Activated T-helper 1 cell treated with anti-CD3 and anti-CD28 coated beads, Interleukin-12 subunit alpha, Interleukin-12 subunit beta, Interleukin-2, Interleukin-4 antibody, amounts not matched to agents 30 ng/mL and 10 ng/mL and 1 ng/mL, durations not matched to agents 14 hours and 24 hours and 36 hours (primary cell): ENCODE measurements around the gene SPDYE16. TPM values are rescaled to one million over a fixed set of nuclear protein-coding genes. Genes with fewer than 3 reads are reported as not detected.
"Not testable (repeated sequence)": the region's sequence is repeated elsewhere in the genome, so short reads cannot be mapped to it uniquely, and the experiment has no call there.

ENCODE experiments used
- DNase-seq: peaks from one replicate; pipeline ENCODE4 v3.0.0; 2021; ENCODE audit warnings: low spot score
- H3K27ac Mint-ChIP-seq: one replicate; pipeline ENCODE4 v1.8.0; 2021; ENCODE audit warnings: mild to moderate bottlenecking, mixed read lengths
- H3K27me3 Mint-ChIP-seq: one replicate; pipeline ENCODE4 v1.8.0; 2022; ENCODE audit warnings: mild to moderate bottlenecking, moderate library complexity, mixed read lengths; ENCODE audit not compliant: insufficient read depth
- H3K36me3 Mint-ChIP-seq: one replicate; pipeline ENCODE4 v1.8.0; 2021; ENCODE audit warnings: low read depth, mixed read lengths
- H3K4me1 Mint-ChIP-seq: one replicate; pipeline ENCODE4 v1.8.0; 2021; ENCODE audit warnings: low read depth, mixed read lengths
- H3K4me3 Mint-ChIP-seq: one replicate; pipeline ENCODE4 v1.8.0; 2021; ENCODE audit warnings: mild to moderate bottlenecking, moderate library complexity, mixed read lengths
- H3K9me3 Mint-ChIP-seq: one replicate; pipeline ENCODE4 v1.8.0; 2021; ENCODE audit warnings: mixed read lengths
- intact Hi-C: fragments of 100-400 bp; cut with micrococcal nuclease; formaldehyde crosslinking; loops from one replicate; pipeline ENCODE4 v1.15.1; 2024
- total RNA-seq: library from RNA; stranded (reverse); gene quantifications from 2 replicates; pipeline ENCODE4 v1.2.3, GENCODE V29; 2022

Gene SPDYE16
- total RNA-seq, 1 donor from 2014 or later, result not detected

DNA sequence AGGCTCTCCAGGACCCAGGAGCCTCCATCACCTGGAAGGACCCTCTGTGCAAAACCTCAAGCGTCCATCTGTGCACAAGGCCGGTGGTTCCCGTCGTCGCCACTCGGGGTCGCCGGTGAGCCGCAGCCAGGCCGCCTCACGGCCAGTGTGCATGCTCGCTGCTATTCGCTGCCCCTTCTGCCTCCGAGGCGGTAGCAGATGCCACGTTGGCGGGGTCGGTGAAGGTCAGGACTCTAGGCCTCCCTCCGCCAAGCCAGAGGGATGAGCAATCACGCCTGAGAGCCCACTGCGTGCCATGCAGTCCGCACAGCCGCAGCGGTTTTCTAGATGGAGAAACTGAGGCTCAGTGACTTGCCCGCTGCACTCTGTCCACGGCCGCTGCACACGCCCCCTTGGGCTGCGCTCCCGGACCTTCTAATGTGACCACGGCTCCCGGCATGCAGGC is 27.1 kb downstream of the SPDYE16 start:
- no peak for DNase-seq
- Mint-ChIP-seq H3K27me3 (no peaks in the 10 kb centered on the region), H3K4me1 (no peaks in the 10 kb centered on the region), H3K4me3 (no peak overlapping the region), H3K36me3 (no peaks in the 10 kb centered on the region), H3K27ac (no peak overlapping the region), H3K9me3 (no peaks in the 10 kb centered on the region)
- intact Hi-C loops, result no loop called here

DNA sequence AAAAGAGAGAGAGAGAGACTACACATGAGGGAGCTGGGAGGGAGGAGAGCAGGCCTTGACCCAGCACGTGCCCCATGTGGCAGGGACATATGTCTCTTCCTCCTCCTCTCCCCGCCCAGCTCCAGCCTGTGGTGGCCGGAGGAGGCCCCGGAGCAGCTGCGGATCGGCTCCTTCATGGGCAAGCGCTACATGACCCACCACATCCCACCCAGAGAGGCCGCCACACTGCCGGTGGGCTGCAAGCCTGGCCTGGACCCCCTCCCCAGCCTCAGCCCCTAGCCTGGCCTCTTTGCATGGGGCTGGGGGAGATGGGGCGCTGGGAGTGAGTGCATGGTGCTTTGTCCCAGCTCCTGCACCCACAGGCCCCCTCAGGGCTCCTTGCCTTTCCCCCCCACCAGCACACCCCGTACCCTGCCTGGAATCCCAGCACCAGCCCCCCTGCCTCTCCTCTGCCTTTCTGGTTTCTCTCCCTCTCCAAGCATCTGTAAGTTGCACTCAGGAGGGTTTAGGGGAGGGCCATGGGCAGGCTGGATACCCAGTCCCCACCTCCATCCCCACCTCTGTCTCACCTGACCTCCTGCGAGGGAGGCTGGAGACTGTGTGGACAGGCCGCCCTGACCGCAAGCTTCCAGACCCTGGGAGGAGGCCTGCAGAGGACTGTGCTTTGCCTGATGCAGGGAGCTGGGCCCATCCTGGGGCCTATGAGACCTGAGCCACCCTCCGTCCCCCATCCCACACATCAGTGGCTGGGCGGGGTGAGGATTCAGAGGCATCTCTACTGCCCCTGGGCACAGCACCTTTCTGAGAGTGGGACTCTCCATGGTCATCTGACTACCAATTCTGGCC is 27.9 kb downstream of the SPDYE16 start:
- H3K27ac Mint-ChIP-seq, result no peak overlapping the region
- no peaks in the 10 kb centered on the region for H3K4me1 Mint-ChIP-seq
- no peaks in the 10 kb centered on the region for H3K9me3 Mint-ChIP-seq
- no peak for DNase-seq
- H3K27me3 Mint-ChIP-seq, result no peaks in the 10 kb centered on the region
- no peak overlapping the region for H3K4me3 Mint-ChIP-seq
- intact Hi-C loops, result no loop called here
- H3K36me3 Mint-ChIP-seq, result no peaks in the 10 kb centered on the region

DNA sequence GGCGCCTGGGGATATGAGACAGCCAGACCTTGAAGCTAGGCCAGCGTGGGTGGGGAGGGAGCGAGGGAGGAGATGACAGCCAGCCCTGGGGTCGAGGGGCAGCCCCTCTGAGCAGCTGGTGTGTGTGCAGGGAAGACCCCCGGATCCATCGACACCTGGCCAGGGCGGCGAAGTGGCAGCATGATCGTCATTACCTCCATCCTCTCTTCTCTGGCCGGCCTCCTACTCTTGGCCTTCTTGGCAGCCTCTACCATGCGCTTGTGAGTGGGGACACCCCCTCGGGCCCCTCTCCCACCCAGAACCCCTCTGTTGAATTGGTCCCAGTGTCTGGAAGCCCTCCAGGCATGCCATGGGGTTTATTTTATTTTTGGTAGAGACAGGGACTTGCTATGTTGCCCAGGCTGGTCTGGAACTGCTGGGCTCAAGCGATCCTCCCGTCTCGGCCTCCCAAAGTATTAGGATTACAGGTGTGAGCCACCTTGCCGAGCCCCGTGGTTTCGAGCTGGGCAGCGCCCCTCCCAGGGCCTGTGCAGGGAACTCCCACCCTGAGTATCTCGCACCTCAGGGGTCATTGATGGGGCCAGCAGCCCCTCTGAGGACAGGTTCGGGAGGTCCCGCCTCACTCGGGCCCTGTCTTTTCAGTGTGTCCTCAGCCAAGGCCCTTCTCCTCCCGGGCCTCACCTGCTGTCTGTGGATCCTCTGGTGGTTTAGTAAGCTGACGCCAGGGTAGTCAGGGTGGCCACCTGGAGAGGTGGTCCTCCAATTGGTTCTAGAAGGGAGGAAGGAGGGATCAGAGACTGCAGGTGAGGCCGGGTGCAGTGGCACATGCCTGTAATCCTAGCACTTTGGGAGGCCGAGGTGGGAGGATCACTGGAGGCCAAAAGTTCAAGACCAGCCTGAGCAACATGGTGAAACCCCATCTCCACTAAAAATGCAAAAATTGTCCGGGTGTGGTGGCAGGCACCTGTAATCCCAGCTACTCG is 29.0 kb downstream of the SPDYE16 start:
- Mint-ChIP-seq H3K36me3 (no peaks in the 10 kb centered on the region), H3K4me1 (peaks cover 5% of the 10 kb centered on the region), H3K9me3 (no peaks in the 10 kb centered on the region), H3K27ac (no peak overlapping the region), H3K4me3 (no peak overlapping the region), H3K27me3 (no peaks in the 10 kb centered on the region)
- intact Hi-C loops, result no loop called here
- DNase-seq, result no peak

DNA sequence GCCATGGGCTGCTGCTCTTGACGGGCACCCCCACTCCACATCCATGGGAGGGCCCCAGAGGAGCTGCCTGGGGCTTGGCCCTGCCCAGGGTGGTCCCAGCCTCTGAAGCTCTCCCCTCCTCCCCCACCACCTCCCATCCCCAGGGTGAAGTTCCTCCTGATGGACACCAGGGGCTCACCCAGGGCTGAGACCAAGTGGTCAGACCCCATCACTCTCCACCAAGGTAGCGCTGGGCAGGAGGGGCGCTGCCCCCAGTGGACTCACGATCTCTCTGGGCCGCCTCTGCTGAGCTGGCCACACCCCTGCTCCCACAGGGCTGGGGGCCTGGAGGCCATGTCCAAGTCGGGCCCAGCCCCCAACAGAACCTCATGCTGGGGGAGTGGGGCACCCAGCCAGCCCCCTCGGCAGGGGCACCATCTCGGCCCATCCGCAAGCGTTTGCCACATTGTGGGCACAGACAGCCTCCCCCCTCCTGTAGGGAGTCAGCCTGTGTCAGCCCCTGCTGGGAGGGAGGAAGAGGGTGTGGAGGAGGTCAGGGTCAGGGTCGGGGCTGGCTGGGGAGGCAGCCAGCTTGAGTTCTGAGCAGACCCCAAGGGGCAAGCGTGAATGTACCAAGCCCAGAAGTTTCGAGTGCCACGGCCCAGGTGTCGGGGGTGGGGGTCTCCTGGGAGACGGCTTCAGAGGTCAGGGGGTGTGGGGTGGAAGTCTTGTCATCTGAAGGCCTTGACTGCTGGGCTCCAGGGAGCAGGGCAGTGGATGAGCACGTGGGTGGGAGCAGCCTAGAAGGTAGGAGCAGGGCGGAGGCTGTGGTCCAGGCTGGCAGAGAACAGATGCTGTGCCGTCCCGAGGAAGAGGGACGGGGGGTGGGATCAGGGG is 29.9 kb downstream of the SPDYE16 start:
- Mint-ChIP-seq H3K27me3 (no peaks in the 10 kb centered on the region), H3K4me3 (no peak overlapping the region), H3K4me1 (peaks cover 5% of the 10 kb centered on the region), H3K27ac (no peak overlapping the region), H3K9me3 (no peaks in the 10 kb centered on the region), H3K36me3 (no peaks in the 10 kb centered on the region)
- intact Hi-C loops, result no loop called here
- DNase-seq, result no peak

DNA sequence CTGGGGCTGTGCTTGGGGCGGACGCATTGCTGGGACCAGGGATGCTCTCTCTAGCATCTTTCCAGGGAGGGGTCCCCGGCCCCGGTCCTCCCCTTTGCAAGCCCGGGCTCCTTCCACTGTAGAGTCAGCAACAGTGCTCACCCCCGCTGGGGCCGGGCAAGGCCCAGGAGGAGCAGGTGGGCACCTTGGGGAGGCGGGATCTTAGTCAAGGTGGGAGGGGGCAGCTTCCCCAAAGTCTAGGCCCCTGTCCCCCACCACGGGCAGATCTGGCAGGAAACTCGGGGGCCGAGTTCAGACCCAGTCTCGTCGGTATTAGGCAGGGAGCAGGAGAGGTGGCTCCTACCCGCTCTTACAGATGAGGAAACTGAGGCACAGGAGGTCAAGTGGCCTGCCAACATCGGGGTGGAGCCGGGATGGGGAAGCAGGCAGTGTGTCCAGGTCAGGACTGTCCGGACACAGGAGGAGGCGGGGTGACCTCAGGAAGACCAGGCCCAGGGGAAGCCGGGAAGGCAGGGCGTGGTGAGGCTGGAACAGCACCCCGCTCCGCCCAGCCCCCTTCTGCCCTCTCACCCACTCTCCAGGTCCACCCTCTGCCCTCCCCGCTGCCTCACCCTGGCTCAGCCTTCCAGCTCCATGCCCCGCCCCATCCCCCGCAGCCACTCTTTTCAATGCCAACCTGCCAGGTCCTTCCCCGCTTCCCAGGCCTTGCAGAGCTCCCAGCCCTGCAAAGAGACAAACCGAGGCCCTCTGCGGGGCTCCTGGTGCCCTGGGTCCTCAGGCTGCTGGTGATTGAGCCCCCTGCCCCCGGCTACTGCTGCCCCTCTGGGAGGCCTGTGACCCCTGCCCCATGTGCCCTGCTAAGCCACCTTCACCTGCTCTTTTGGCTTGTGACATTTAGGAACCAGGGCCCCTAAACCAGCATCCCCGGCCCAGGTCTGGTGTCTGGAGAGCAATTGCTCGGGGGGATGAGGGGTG is 30.9 kb downstream of the SPDYE16 start:
- H3K36me3 Mint-ChIP-seq, H3K27ac Mint-ChIP-seq, DNase-seq, H3K9me3 Mint-ChIP-seq, intact Hi-C loops, H3K4me1 Mint-ChIP-seq, H3K27me3 Mint-ChIP-seq, H3K4me3 Mint-ChIP-seq: not testable (repeated sequence)

DNA sequence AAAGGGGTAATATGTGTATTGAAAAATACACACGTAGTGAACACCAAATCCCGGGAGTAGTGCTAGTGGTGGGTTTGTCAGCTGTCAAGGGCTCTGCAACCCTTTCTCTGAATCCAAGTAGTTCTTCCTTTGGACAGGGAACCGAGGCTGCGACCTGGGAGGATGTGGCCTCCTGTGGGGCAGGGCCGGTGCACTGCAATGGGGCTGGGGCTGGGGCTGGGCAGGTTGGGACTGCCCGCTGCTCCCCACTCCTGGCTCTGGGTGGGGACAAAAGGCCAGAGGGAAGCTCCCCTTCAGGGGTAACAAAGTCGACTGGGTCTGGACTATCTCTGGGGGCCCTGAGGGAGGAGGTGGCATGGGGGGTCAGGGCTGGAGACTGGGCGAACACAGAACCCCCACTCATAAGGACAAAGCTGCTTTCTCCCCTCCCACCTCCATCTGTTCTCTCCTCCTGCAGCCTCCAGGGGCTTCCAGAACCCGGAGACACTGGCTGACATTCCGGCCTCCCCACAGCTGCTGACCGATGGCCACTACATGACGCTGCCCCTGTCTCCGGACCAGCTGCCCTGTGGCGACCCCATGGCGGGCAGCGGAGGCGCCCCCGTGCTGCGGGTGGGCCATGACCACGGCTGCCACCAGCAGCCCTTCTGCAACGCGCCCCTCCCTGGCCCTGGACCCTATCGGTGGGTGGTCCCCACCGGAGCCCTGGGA is 31.7 kb downstream of the SPDYE16 start:
- intact Hi-C loops, H3K27me3 Mint-ChIP-seq, H3K4me1 Mint-ChIP-seq, H3K4me3 Mint-ChIP-seq, DNase-seq, H3K27ac Mint-ChIP-seq, H3K36me3 Mint-ChIP-seq, H3K9me3 Mint-ChIP-seq: not testable (repeated sequence)

DNA sequence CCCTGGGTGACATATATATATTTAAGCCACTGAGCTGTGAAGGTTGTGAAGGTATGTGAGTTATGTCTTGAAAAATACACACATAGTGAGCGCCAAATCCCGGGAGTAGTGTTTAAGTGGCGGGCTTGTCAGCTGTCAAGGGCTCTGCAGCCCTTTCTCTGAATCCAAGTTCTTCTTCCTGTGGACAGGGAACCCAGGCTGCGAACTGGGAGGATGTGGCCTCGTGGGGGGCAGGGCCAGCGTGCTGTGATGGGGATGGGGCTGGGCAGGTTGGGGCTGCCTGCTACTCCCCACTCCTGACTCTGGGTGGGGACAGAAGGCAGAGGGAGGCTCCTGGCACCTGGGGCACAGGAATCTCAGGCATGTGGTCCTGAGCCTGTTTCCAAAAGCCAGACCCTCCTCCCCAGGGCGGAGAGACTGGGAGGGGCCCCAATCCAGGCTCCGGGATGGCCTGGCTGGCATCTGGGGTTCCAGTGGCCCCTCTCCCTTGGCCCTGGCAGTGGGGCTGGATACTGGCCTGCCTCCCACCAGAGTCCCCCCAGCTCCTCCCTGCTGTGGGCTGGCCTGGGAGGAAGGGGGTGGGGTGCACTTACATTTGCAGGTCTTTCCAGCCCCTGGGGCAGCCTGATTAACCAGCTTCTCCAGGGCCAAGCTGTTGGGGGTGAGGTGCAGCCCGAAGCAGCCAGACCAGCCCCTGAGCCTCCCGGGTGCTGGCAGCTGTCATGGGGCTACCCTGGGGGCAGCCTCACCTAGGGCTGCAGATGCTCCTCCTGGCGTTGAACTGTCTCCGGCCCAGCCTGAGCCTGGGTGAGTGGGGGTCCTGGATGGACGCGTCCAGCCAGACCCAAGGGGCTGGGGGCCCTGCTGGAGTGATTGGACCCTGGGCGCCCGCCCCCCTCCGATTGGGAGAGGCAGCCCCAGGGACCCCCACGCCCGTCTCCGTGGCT is 32.9 kb downstream of the SPDYE16 start, which contains the start of gene UPK3B:
Gene UPK3B (plus strand): TSS at position 622 of the 947 bp plus-strand sequence. CDS start 101 bp downstream, at position 723.
- no peaks in the 10 kb centered on the region for H3K36me3 Mint-ChIP-seq
- H3K4me3 Mint-ChIP-seq, result no peak within 1 kb of the TSS
- no peak for DNase-seq
- H3K9me3 Mint-ChIP-seq, result no peaks in the 10 kb centered on the region
- no peaks in the 10 kb centered on the region for H3K27me3 Mint-ChIP-seq
- peaks cover 5% of the 10 kb centered on the region for H3K4me1 Mint-ChIP-seq
- no peak within 1 kb of the TSS for H3K27ac Mint-ChIP-seq
- intact Hi-C loops, result loop anchor here (10.0 kb wide), 1 partner anchor 485 kb away; no protein-coding TSS in a partner anchor

DNA sequence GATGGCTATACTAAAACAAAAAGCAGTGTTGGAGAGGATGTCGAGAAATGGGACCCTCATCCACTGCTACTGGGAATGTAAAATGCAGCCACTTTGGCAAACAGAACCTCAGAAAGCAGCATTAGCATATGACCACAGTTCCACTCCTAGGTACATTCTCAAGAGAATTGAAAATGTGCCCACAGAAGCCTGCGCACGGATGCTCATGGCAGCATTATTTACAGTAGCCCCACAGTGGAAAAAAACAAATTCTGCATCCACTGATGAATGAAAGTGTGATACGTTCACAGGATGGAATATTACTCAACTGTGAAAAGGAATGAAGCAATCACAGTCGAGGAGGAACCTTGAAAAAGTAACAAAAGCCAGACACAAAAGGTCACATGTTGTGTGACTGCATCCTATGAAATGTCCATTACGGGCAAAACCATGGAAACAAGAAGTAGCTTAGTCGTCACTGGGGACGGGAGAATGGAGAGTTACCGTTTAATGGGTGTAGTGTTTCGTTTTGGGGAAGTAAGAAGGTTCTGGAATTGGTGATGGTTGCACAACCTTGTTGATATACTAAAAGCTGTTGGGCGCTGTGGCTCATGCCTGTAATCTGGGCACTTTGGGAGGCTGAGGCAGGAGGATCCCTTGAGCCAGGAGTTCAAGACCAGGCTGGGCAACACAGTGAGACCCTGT is 35.2 kb downstream of the SPDYE16 start:
- no peak overlapping the region for H3K4me3 Mint-ChIP-seq
- no peak for DNase-seq
- H3K9me3 Mint-ChIP-seq, result no peaks in the 10 kb centered on the region
- H3K27ac Mint-ChIP-seq, result no peak overlapping the region
- peaks cover 5% of the 10 kb centered on the region for H3K4me1 Mint-ChIP-seq
- intact Hi-C loops, result loop anchor here (10.0 kb wide), 1 partner anchor 487 kb away; no protein-coding TSS in a partner anchor
- no peaks in the 10 kb centered on the region for H3K36me3 Mint-ChIP-seq
- H3K27me3 Mint-ChIP-seq, result no peaks in the 10 kb centered on the region

DNA sequence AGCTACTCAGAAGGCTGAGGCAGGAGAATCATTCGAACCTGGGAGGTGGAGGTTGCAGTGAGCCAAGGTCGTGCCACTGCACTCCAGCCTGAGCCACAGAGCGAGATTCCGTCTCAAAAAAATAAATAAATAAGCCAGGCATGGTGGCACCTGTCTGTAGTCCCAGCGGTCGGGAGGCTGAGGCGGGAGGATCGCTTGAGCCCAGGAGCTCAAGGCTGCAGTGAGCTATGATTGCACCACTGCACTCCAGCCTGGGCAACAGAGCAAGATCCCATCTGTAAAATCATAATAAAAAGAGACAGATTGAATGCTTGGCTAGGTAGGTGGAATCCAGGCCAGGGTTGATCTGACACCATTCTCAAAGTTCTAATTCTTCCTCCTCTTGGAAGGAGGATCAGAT is 36.5 kb downstream of the SPDYE16 start:
- H3K27ac Mint-ChIP-seq, DNase-seq, H3K27me3 Mint-ChIP-seq, H3K4me3 Mint-ChIP-seq, H3K36me3 Mint-ChIP-seq, H3K9me3 Mint-ChIP-seq, H3K4me1 Mint-ChIP-seq: not testable (repeated sequence)
- intact Hi-C loops, result loop anchor here (10.0 kb wide), 1 partner anchor 488 kb away; no protein-coding TSS in a partner anchor

DNA sequence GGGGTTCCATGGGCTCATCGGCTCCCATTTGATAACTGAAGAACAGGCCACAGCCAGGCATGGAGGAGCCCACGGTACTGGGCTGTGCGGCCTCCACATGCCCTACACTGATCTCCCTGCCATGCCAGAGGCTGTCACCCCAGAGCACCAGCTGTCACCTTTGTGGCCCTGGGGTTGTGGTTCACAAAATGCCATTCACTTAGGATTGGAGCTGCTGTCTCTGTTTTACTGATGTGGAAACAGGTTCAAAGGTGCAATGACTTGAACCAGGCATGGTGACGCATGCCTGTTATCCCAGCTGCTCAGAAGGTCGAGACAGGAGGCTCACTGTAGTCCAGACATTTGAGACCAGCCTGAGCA is 37.0 kb downstream of the SPDYE16 start:
- Mint-ChIP-seq H3K9me3 (no peaks in the 10 kb centered on the region), H3K4me3 (no peak overlapping the region), H3K4me1 (peaks cover 5% of the 10 kb centered on the region), H3K27me3 (no peaks in the 10 kb centered on the region), H3K27ac (no peak overlapping the region), H3K36me3 (peaks cover 4% of the 10 kb centered on the region)
- intact Hi-C loops, result loop anchor here (10.0 kb wide), 1 partner anchor 489 kb away; no protein-coding TSS in a partner anchor
- no peak for DNase-seq
